HL-60 (cell line): ENCODE measurements around the gene CDCA4.
"Not testable (repeated sequence)": the region's sequence is repeated elsewhere in the genome, so short reads cannot be mapped to it uniquely, and the experiment has no call there.

ENCODE experiments used
- DNase-seq, 2 experiments: peaks; one replicate each; pipeline ENCODE4 v3.0.0-alpha.2; 2010 to 2020; ENCODE audit warnings: low read depth in 1 of 2, low spot score in 1 of 2
- H3K27ac ChIP-seq: fragments of 250-450 bp; sonication (Bioruptor Pico); replicated peaks from 2 replicates; pipeline ENCODE4 v1.5.1; 2020; ENCODE audit warnings: mild to moderate bottlenecking, moderate library complexity
- H3K27me3 ChIP-seq: fragments of 250-450 bp; sonication (Bioruptor Pico); 2 replicates; pipeline ENCODE4 v1.5.1; 2021; ENCODE audit warnings: mild to moderate bottlenecking, moderate library complexity; ENCODE audit not compliant: insufficient read depth, poor library complexity, severe bottlenecking
- H3K4me3 ChIP-seq: replicated peaks from 2 replicates; pipeline ENCODE4 v1.5.1; 2011; ENCODE audit warnings: mild to moderate bottlenecking, control low read depth, low read length; ENCODE audit not compliant: insufficient read depth
- CTCF ChIP-seq: IDR thresholded peaks from one replicate; pipeline ENCODE4 v1.5.1; 2011; ENCODE audit warnings: low read length, control low read depth, inconsistent platforms; ENCODE audit not compliant: insufficient read depth
- GABPA ChIP-seq: IDR thresholded peaks from 2 replicates; pipeline ENCODE4 v1.6.1; 2012; ENCODE audit warnings: low read depth
- POLR2AphosphoS5 ChIP-seq: IDR thresholded peaks from 2 replicates; pipeline ENCODE4 v1.6.1; 2012; ENCODE audit warnings: low read depth
- SPI1 ChIP-seq: IDR thresholded peaks from 2 replicates; pipeline ENCODE4 v1.6.1; 2012; ENCODE audit warnings: low read depth, mild to moderate bottlenecking, borderline replicate concordance
- TF ChIP-seq, protein P1 (sequence below): IDR thresholded peaks from 2 replicates; pipeline ENCODE4 v1.6.1; 2012; ENCODE audit warnings: low read depth; ENCODE audit not compliant: insufficient replicate concordance

CDCA4 gene

GRCh38 chr14:105064001-105064400 lies 43.1 kb upstream of the CDCA4 start:
- Histone ChIP-seq H3K4me3 (peak overlapping the region; percentile 71), H3K27me3 (no peaks in the 10 kb centered on the region), H3K27ac (peak overlapping the region; percentile 95)
- TF ChIP-seq POLR2AphosphoS5 (no peak), SPI1 (no peak), CTCF (no peak)
- TF ChIP-seq, protein P1, sequence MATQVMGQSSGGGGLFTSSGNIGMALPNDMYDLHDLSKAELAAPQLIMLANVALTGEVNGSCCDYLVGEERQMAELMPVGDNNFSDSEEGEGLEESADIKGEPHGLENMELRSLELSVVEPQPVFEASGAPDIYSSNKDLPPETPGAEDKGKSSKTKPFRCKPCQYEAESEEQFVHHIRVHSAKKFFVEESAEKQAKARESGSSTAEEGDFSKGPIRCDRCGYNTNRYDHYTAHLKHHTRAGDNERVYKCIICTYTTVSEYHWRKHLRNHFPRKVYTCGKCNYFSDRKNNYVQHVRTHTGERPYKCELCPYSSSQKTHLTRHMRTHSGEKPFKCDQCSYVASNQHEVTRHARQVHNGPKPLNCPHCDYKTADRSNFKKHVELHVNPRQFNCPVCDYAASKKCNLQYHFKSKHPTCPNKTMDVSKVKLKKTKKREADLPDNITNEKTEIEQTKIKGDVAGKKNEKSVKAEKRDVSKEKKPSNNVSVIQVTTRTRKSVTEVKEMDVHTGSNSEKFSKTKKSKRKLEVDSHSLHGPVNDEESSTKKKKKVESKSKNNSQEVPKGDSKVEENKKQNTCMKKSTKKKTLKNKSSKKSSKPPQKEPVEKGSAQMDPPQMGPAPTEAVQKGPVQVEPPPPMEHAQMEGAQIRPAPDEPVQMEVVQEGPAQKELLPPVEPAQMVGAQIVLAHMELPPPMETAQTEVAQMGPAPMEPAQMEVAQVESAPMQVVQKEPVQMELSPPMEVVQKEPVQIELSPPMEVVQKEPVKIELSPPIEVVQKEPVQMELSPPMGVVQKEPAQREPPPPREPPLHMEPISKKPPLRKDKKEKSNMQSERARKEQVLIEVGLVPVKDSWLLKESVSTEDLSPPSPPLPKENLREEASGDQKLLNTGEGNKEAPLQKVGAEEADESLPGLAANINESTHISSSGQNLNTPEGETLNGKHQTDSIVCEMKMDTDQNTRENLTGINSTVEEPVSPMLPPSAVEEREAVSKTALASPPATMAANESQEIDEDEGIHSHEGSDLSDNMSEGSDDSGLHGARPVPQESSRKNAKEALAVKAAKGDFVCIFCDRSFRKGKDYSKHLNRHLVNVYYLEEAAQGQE = no peak
- no peak for DNase-seq

- DNase-seq = peak in 1 of 2 experiments; percentile 84
- H3K27me3 ChIP-seq = not testable (repeated sequence)
- peak overlapping the region; percentile 95 for H3K27ac ChIP-seq
- peak overlapping the region; percentile 71 for H3K4me3 ChIP-seq
- 0 out of 2 replicates have a peak, but pooled peaks have one; percentile 16 for TF ChIP-seq POLR2AphosphoS5
- TF ChIP-seq SPI1 = peak; percentile 96
Measured at GRCh38 chr14:105063506-105063905, 42.6 kb upstream of the CDCA4 start.

DNA sequence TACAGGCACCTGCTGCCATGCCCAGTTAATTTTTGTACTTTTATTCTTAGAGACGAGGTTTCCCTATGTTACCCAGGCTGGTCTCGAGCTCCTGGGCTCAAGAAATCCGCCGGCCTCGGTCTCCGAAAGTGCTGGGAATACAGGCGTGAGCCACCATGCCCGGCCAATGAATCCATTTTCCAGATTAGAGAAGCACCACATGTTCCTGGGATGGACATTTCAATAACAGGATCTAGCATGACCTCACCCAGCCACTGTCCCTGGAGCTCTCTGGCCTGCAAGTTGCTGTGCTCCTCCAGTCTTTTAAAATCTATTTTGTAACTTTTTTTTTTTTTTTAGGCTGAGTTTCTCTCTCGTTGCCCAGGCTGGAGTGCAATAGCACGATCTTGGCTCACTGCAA lies 42.2 kb upstream of the CDCA4 start:
- Histone ChIP-seq H3K27ac (peak overlapping the region; percentile 95), H3K4me3 (peak overlapping the region; percentile 20), H3K27me3 (no peaks in the 10 kb centered on the region)
- no peak for DNase-seq
- TF ChIP-seq, protein P1 = no peak
- TF ChIP-seq SPI1 = no peak
- no peak for TF ChIP-seq CTCF
- TF ChIP-seq GABPA = no peak

GRCh38 chr14:105062048-105062433 lies 41.2 kb upstream of the CDCA4 start:
- H3K27ac ChIP-seq = peak overlapping the region; percentile 88
- DNase-seq = no peak
- TF ChIP-seq POLR2AphosphoS5 (no peak), GABPA (no peak), SPI1 (no peak), CTCF (no peak)
- TF ChIP-seq, protein P1 = no peak
- no peaks in the 10 kb centered on the region for H3K27me3 ChIP-seq
- peak overlapping the region; percentile 41 for H3K4me3 ChIP-seq
